HG03060 (cell line): ENCODE data around the gene SPRY4.
"Not testable (repeated sequence)": the region's sequence is repeated elsewhere in the genome, so short reads cannot be mapped to it uniquely, and the experiment has no call there.

Experiments used
- ATAC-seq: cut with Tn5 transposase; IDR thresholded peaks from one replicate; pipeline ENCODE4 v1.9.1; 2021; ENCODE audit warnings: low read depth, moderate number of reproducible peaks; ENCODE audit not compliant: unreplicated experiment

SPRY4 gene

DNA sequence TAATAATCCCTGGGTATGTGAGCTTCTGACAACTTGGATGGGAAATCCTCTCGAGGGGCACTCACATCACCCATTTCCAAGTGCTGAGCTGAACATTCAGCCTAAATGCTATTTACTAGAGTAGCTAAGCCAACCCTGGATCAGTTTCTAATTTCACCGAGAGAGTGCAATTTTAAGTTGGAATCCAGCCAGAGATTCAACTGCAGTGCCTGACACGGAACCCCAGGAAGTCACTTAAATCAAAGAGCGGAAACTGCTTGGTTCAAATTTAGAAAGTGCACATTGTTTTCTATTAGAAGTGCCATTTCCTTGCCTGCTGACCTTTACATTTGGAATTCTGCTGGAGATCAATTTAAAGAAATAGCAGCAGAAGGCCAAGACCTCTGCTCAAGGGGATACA lies 8.8 kb downstream of the SPRY4 start:
- ATAC-seq: no peak

DNA sequence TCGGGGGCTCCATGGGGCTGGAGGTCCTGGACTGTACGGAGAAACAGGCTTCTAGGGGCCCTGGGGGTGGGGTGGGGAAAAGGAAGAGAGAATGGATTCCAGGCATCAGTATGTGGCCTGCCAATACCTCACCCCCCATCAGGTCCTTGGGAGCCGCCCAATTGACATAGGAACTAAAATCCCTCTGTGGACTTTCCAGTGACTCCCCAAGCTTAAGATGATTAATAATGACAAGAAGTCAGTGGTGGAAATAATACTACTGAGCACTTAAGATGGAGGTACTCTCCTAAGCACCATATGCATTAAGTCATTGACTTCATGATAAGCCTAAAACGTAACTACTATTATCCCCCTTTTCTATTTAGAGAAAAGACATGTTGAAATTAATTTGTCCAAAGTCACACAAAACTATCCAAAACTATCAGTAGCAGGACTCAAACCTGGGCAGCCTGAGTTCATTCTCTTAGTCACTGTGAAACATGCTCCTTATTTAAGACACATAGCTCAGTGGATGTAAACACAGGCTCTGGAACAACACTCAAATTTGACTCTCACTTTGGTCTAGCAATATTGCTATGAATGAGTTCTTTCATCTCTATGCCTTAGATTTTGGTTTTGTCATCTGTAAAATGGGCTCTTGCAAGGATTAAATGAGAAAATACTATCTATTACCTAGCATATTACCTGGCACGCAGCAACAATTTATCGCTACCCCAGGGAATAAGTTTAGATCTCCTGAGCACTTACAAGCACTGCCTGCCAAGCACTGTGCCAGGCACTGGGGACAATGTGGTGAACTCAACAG lies 9.5 kb downstream of the SPRY4 start:
- no peak for ATAC-seq

DNA sequence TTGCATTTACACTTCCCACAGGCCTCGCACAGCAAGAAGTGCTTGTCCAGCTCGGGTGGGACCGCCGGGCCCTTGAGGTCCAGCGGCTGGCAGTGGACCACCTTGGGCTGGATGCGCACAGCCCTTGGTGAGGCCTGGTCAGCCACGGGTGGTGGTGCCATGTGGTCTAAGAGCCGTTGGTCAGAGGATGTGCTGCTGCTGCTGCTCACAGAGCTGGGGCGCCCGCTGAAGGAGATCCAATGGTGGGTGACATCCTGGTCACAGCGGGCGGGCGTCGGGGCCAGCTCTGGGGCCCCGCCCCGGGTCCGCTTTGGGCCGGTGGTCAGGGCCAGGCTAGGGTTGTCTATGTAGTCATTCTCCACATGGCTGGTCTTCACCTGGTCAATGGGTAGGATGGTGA lies 10.2 kb downstream of the SPRY4 start:
- no peak for ATAC-seq

DNA sequence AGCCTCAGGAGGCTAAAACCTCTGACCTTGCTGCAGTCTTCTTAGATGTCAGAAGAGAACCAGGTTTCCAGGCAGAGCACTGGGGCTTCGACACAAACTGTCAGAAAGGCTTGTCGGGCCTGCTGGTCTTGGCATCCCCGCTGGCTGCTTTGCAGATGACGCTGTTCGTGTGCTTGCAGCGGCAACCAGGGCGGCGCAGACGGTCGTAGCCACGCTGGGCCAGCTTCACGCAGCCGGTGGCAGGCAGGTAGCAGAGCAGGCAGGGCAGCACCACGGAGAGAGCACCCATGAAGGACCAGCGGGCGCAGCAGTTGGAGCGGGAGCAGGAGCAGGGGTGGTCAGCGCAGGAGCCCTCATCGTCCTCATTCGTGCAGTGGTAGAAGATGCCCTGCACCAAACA lies 10.7 kb downstream of the SPRY4 start:
- ATAC-seq: no peak

DNA sequence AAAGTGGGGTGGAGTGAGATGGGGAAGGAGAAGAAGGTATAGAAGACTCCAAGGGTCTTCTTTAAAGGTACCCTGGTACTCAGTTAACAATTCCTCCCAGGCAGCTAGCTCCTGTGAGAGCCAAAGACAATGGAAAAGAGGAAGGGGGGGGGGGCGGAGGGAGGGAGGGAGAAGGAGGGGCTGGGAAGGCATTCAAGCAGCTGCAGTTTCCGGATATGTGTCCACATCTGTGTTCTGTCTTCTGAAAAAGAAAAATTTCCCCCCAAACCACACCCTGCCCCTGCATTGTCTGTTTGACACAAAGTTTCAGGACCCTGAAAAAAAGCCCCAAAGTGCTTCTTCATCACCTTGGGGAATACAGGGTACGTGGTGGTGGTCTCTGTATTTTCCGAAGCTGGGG lies 11.1 kb downstream of the SPRY4 start:
- no peak for ATAC-seq

DNA sequence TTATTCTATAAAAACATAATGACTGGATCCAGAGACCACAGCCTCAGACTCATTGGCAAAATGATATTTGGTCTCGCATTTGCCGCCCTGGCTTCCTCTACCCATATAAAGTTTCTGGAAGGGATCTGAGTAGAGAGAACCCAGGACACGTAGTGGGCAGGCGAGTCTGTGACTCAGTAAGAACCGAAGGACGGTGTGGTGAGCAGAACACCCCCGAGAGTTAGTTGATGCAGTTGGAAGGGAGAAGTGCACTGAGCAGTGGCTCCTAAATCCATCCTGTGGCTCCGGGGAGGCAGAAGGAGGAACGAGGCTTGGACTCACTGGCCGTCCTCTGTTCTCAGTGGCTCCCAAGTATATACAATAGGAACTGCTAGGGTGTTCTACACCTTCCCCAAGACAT lies 11.5 kb downstream of the SPRY4 start:
- ATAC-seq: no peak

DNA sequence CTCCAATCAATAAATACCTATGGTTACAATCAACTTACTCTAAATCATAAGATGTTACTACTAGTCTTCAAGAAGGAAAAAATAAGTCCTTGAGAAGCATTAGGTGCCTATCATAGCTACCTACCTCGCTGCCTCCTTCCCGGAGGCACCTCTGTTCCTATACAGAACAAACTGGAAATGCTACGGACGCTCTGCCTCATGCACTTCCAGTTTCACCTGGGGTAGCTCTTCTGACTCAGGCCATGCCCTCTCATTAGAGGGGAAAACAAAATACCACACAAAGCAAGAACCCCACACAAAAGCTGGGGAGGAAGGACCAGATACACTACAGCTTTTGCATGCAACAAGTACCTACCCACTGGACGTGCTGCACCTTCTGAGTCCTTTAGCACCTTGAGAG lies 12.4 kb downstream of the SPRY4 start:
- ATAC-seq: no peak

DNA sequence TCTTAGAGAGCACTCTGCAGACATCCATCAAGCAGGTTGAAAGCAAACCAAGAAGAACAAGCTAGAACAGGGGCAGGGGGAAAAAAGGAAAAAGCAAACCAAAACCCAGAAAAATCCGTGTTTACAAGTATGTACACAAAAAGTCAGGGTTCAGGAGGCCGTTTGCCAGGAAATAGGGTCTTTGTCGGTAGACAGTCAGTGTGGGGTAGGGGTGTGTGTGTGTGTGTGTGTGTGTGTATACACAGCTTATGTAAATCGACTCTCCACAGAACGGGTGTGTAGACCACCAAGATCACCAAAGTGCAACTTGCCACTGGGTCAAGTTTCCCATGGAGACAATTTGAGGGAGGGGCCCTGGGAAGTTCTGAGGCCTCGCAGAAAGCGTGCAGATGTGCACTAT lies 13.1 kb downstream of the SPRY4 start:
- no peak for ATAC-seq

DNA sequence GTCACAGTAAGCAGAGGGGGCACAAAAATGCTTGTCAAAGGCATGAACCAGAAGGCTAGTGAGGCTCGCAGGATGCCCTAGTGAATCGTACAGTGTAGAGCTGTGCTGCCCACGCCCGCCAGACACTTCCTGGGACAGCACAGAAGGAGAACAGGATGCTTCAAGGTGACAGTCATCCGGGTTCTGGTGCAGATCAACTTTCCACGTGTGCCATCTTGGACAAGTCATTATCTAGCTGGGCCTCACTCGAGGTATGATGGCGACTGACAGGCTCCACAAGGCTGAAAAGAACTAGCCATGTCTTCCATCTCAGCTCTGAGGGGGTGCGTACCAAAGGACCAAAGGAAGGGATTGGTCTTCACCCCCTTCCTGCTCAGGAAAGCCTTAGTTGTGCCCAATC lies 14.0 kb downstream of the SPRY4 start:
- ATAC-seq: no peak

DNA sequence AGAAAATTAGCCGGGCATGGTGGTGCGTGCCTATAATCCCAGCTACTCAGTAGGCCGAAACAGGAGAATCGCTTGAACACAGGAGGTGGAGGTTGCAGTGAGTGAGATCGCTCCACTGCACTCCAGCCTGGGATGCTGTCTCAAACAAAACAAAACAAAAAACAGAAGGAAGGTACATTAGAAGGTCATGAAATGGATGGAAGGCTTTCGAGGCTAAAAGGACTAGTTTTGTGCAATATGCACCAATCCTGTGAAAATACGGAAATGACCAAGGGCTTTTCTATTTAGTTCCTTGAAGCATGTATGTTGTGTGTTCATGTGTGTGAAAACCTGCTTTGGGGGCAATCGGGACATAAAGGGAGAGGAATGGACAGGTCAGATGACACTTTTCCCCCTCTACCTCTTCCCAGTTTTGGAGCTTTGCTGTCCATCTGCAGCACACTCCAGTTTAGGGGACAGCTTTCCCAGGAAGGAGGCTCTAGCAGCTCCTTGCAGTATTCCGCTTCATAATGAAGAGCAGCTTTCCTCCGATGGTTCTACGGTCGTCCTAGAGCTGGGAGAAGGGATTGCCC lies 15.0 kb downstream of the SPRY4 start:
- ATAC-seq: no peak

DNA sequence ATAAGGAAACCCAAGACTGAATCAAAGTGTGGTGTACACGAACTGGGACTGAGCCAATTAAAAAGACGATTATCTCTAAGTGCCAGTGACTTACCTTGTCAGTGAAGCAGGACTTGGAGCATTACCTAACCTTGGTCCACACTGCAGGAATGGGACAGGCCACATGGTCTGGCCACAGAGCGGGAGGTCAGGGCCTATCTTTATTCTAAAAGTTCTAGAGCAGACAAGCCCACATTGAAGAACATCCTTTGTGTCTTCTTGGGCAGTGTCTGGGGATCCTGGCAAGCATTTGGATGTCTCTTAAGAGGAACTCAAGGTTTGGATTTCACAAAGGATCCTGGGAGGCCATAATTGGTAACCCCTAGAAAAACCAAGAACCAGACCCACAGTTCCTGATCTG lies 16.5 kb downstream of the SPRY4 start:
- ATAC-seq: no peak

DNA sequence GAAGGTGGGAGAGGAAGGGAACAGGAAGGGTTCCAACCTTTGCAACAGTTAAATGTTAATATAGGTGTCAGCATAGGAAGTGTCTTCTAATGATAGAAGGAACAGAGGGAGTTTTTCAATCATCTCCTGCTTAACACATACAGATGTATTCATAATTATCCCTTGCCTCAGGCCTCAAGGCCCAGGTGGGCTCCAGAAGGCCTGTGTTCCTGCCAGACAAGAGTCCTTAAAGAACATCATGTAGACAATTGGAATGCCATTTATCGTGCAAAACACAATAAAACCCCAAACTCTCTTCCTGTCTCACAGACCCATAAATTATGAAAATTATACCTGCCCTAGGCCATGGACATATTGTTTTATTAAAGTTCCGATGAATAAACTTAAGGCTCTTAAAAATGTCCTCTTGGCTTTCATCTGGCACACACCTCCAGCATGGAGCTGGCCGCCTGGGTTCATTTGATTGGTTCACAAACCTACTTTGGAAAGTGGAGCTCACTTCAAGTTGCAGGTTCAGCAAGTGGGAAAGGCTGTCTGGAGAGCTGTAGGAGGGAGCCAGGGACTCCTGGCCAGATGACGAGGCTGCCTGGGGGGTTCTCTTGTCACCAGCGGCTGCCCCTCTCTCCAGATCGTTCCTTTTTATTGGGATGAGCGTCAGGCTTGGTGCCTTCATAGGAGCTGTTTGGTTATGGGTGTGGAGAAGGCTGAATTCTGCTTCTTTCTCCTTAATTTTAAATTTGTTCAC lies 17.5 kb downstream of the SPRY4 start:
- ATAC-seq: no peak

DNA sequence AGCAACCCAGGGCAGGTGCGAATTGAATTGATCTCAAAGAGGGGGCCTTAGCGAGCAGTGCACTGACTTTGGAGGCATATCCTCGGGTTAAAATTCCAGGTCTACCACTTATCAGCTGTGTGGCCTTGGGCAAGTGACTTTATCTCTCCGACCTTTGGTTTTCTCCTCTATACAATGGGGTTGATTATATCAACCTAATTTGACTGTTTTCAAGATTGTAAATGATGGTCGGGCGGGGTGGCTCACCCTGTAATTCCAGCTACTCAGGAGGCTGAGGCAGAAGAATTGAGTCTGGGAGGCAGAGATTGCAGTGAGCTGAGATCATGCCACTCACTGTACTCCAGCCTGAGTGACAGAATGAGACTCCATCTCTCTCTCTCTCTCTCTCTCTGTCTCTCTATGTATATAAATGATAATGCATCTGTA lies 18.7 kb downstream of the SPRY4 start:
- no peak for ATAC-seq

DNA sequence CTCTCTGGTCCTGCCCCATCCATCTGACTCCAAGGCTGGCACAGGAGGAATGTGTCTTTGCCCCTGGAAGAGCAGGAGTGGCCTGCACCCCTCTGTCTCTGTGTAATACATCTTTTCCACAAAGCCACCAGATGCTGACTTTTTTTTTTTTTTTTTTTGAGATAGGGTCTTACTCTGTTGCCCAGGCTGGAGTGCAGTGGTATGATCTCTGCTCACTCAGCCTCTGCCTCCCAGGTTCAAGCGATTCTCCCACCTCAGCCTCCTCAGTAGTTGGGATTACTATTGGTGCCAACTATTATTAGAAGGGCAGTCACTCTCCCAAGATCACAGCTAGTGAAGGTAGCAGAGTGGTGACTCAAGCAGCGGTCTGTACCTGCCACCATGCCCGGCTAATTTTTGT lies 19.6 kb downstream of the SPRY4 start:
- ATAC-seq: no peak

DNA sequence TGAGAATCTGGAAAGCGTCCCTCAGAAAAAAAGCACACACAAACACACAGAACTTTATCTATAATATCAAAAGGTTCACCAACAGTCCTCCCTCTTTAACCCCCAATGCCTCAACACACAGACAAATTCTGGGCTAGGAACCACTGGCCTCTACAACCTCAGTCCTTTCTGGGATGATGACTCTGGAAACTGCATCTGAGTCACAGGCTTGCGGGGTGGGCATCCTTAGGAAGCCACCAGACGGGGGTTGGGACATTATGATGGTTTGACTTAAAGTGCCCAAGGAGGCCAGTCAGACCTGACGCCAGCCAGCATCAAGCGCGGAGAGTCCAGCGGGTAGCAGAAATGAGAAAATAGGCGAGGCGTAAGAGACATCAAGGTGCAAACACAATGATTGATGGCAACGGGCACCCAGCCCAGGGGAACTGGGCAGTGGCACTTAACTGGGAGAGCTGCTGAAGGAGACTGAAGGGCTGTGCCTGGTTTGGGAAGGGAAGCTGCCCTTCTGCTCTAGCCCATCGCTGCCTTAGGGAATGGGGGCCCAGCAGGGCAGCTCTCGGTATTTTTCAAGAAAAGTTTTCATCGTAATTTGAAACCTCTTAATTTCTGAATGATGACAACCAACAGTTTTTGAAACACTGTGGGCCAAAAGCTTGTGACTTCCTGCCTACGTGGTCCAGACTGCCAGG lies 20.7 kb downstream of the SPRY4 start:
- ATAC-seq: no peak

DNA sequence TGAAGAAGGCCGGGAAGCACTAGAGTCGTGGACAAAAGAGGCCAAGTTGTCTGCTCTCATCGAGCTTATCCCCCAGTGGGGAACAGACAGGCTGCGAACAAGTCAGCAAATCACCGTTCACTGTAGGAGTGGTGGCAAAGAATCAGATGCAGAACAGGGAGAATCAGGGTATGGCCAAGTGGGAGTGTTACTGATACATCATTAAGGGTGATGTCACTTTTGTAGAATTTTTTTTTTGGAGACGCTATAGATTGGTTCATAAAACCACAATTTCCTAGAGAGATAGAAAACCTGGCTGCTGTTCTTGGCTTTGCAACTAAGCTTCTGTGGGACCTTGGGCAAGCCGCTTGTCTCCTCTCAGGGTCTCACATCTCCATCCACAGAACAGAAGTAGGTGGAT lies 21.3 kb downstream of the SPRY4 start:
- ATAC-seq: no peak

DNA sequence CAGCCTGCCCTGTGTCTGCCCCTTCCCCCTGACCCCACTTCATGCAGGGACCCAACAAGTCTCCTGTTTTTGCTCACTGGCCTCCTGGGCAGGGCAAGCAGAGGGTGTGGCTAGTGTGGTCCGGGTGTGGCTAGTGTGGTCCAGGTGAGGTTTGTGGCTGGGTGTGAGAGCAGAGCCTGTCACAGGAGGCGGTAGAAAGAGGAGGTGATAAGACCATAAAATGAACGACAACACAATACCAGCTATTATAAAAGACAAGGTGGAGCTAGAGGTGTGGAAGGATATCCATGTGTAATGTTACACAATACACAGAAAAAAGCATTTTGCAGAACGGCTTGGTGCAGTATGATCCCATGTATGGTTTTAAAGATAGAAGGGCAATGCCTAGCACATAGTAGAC lies 23.3 kb downstream of the SPRY4 start:
- ATAC-seq: no peak

DNA sequence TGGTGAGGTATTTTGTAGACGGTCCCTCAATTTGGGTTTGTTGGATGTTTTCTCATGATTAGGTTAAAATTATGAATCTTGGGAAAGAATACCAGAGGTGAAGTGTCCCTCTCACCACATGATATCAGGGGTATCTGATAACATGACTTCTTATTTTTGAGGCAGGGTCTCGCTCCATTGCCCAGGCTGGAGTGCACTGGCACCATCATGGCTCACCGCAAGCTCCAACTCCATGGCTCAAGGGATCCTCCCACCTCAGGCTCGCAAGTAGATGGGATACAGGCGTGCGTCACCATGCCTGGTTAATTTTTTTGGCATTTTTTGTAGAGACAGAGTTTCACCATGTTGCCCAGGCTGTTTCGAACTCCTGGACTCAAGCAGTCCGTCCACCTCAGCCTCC lies 24.1 kb downstream of the SPRY4 start:
- no peak for ATAC-seq

DNA sequence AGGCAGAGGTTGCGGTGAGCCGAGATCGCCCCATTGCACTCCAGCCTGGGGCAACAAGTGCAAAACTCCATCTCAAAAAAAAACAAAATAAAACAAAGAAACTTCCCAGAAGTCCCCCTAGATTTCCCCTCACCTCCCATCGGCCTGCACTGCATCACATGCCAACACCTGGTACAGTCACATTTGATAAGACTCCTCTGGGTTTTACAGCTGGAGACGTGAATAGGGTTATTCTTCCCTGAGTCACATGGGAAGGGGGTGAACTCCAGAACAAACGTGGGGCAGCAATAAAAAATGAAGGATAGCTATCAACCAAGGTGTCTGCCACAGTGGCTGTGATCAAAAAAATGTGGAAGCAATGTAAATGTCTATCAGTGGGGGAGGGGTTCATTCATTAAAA lies 26.0 kb downstream of the SPRY4 start:
- ATAC-seq: no peak

DNA sequence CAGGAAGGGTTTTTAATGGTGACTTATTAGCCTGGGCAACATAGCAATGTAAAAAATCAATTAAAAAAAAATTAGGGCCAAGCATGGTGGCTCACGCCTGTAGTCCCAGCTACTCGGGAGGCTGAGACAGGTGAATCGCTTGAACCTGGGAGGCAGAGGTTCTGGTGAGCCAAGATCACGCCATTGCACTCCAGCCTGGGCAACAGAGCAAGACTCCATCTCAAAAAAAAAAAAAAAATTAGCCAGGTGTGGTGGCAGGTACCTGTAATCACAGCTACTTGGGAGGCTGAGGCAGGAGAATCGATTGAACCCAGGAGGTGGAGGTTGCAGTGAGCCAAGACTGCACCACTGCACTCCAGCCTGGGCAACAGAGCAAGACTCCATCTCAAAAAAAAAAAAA lies 27.0 kb downstream of the SPRY4 start:
- not testable (repeated sequence) for ATAC-seq

DNA sequence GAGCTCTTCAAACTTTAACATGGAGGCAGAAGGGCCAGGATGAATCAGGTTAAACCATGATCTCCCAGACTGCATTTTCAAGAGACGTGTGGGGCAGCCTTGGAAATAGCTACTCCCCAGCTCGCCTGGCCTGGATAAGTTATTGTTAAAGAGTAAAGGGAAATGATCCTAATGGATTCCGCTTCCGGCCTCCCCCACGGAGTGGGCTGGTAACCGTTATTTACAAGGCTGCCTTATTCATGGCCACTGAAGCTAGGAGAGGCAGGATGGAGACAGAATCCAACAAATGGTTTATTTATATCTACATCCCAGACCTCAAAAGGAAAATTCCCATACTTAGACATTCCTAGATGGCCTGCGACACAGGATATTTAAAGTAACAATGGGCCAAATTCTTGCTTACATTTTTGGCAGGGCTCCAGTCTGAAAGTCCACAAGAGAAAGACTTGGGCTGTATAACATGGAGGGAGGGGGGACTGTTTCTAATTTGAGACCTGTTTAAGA lies 27.9 kb downstream of the SPRY4 start:
- ATAC-seq: no peak
